GM21737 (cell line): ENCODE measurements around the gene PDE10A.
A peak's percentile ranks its signal among the peaks of the same experiment; 100 is the strongest.
"Not testable (repeated sequence)": the region's sequence is repeated elsewhere in the genome, so short reads cannot be mapped to it uniquely, and the experiment has no call there.

Source experiments
- ATAC-seq: cut with Tn5 transposase; IDR thresholded peaks from one replicate; pipeline ENCODE4 v1.9.1; 2021; ENCODE audit warnings: mild to moderate bottlenecking, moderate library complexity; ENCODE audit not compliant: unreplicated experiment

The PDE10A gene

DNA sequence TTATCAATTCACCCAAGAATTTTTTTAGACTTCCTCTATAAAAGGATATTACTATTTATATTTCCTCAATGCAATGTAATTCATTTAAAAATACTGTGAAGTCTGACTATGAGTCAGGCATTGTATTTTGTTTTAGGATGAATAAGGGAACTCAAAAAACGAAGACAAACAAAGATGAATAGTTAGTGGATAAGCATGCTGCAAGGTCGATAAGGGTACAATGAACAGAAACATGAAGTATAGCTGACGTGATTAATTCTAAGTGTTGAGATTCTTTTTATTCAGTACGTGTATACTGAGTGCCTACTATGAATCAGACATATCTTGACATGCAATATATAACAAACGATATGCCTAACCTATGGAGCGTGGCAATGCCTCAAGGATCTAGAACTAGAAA, 105.4 kb downstream of the PDE10A start:
- ATAC-seq: no peak

GRCh38 chr6:165556116-165556843, 106.8 kb downstream of the PDE10A start:
- no peak for ATAC-seq

GRCh38 chr6:165554644-165555043, 108.4 kb downstream of the PDE10A start:
- not testable (repeated sequence) for ATAC-seq

GRCh38 chr6:165552248-165552736, 110.7 kb downstream of the PDE10A start:
- ATAC-seq: no peak

GRCh38 chr6:165551828-165552227, 111.2 kb downstream of the PDE10A start:
- ATAC-seq: no peak

- no peak for ATAC-seq
Measured at GRCh38 chr6:165548450-165548849, 114.6 kb downstream of the PDE10A start.

- ATAC-seq: no peak
Measured at GRCh38 chr6:165545806-165546205, 117.2 kb downstream of the PDE10A start.

GRCh38 chr6:165543781-165544180, 119.3 kb downstream of the PDE10A start:
- ATAC-seq: no peak

DNA sequence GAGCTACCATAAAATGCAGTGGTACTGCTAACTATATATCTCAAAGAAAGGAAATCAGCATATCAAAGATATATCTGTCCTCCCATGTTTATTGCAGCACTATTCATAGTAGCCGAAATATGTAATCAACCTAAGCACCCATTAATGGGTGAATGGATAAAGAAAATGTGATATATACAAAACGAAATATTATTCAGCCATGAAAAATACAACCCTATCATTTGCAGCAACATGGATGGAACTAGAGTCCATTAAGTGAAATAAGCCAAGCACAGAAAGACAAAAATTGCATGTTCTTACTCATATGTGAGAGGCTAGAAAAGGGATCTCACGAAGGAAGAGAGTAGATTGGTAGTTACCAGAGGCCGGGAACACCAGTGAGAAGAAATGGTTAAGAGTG, 126.1 kb downstream of the PDE10A start:
- no peak for ATAC-seq

DNA sequence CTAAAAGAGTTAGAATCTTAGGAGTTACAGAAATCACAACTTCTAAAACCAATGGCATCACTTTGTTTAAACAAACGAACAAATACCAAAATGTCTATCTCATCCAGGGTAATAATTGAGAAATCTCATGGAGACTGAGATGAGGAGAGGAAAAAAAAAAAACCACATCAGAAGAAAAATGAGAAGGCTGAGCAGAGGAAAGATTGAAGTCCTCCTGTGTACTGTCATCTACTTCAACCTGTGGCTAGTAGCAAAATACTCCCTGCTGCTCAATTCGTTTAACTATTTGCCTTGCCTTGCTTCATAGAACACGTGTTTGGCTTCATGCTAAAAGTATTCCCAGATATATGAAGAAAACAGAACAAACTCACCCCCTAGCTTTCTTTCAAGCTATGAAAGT, 143.7 kb downstream of the PDE10A start:
- ATAC-seq: no peak

DNA sequence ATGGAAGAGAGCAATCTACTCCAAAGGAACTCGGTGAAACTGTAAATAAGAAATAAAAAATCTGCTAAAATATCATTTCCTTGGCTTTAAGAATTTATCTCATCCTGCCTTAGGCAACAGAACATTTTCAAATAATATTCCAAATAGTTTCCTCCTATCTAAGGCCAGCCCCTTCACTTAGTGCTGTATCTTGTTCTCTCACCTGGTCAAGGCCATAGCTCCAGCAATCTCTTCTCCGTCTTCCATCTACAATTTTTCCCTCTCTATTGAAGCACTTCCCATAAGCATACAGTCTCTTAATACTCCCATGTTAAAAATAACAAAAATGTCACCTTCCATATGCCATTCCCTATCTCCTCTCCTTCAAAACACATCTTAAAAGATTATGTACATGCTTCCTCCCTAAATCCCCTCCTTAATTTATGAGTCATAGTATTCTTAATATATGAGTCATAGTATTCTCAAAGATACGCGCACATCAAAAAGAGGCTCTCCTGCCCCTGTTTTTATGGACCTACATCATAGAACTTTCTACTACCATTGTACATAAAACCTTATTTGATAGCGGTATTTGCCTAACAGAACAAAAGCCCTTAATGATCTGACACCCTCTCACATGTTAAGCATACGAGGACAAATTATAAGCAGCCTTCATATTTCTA, 146.9 kb downstream of the PDE10A start:
- ATAC-seq: no peak

DNA sequence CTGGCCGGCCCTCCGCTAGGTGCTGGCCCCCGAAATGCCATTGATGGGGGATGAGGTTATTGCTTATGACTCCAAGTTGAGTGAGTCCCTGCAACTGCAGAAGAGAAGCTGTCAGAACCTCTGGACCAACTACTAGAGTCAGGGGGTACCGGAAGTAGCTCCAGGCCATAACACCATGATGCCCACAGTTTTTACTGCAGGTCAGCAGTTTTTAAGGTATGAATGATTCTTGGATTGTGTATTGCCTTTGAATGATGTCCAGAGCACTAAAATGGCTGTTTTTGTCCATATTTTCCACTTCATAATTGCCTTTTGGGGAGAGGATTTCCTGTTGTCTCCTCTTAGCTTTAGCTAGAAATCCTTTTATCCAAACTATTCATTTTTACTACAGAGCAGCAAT, 148.4 kb downstream of the PDE10A start:
- no peak for ATAC-seq

DNA sequence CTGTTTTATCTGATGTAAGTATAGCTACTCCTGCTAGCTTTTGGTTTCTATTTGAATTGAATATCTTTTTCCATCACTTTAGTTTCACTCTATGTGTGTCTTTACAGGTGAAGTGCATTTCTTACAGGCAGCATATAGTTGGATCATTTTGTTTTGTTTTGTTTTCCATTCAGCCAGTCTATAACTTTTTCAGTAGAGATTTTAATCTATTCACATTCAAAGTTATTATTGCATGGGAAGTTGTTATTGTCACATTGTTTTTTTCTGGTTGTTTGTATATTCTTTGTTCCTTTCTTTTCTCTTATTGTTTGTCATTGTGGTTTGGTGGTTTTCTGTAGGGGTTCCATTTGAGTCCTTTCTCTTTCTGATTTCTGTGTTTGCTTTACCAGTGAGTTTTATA, 151.2 kb downstream of the PDE10A start:
- ATAC-seq: peak; percentile 93

- no peak for ATAC-seq
Measured at GRCh38 chr6:165508321-165508869, 154.6 kb downstream of the PDE10A start.

DNA sequence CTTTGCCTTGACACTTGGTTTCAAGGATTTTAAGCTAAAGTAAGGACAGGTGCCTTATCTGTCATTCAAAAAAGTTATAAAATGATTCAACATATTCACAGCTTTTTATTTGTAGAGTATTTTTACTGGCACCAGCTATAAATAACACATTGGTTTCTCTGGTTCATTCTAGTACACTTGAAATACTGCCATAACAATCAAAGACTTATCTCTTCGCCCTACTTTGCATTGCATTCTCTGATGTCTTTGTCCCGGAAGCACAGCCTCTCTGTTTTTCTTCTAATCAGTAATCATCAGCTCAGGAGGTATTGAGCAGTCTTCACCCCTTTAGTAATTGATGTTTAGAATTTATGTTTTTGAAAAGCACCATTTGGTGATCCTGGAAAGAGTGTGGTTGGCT, 156.4 kb downstream of the PDE10A start:
- no peak for ATAC-seq

GRCh38 chr6:165500214-165500907, 162.7 kb downstream of the PDE10A start:
- ATAC-seq: not testable (repeated sequence)

GRCh38 chr6:165497472-165497871, 165.6 kb downstream of the PDE10A start:
- no peak for ATAC-seq

GRCh38 chr6:165488624-165489295, 174.3 kb downstream of the PDE10A start:
- no peak for ATAC-seq

- no peak for ATAC-seq
Measured at GRCh38 chr6:165487950-165488349, 175.1 kb downstream of the PDE10A start.

DNA sequence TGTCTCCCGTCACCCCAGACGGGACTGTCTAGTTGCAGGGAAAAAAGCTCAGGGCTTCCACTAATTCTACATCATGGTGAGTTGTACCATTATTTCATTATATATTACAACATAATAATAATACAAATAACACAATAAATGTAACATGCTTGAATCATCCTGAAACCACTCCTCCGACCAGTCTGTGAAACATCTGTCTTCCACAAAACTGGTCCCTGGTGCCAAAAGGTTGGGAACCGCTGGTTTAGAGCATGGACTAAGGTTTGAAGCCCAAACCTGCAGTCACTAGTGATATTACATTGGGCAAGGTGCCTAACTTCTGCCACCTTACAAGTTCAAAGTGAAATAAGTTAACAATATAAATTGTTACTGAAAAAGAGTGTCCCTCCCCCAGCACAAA, 175.7 kb downstream of the PDE10A start:
- no peak for ATAC-seq
